GM12891 (cell line): ENCODE measurements around the gene PCK2.

Experiments used
- POLR2A ChIP-seq: IDR thresholded peaks from 2 replicates; pipeline ENCODE4 v1.6.1; 2011; ENCODE audit warnings: low read depth, low read length, control low read depth
- POLR2AphosphoS5 ChIP-seq: IDR thresholded peaks from 2 replicates; pipeline ENCODE4 v1.6.1; 2011; ENCODE audit warnings: low read depth, low read length, control low read depth
- SPI1 ChIP-seq: IDR thresholded peaks from 2 replicates; pipeline ENCODE4 v1.6.1; 2011; ENCODE audit warnings: low read depth, low read length, control low read depth
- TAF1 ChIP-seq: IDR thresholded peaks from 2 replicates; pipeline ENCODE4 v1.6.1; 2011; ENCODE audit warnings: low read depth, low read length, control low read depth

DNA sequence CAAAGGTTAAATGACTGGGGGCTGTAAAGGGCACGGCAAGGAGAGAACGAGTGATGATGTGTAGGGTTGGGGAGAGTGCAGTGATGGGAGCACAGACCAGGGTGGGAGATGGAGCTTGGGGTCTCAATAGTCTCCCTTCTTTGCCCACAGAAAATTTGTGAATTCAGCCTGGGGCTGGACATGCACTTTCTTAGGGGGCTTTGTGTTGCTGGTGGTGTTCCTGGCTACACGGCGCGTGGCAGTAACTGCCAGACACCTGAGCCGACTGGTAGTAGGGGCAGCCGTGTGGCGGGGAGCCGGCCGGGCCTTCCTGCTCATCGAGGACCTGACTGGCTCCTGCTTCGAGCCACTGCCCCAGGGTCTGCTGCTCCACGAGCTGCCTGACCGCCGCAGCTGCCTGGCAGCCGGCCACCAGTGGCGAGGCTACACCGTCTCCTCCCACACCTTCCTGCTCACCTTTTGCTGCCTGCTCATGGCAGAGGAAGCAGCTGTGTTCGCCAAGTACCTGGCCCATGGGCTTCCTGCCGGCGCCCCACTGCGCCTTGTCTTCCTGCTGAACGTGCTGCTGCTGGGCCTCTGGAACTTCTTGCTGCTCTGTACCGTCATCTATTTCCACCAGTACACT, 38.1 kb downstream of the PCK2 start:
- TF ChIP-seq POLR2A (no peak), SPI1 (no peak), TAF1 (no peak), POLR2AphosphoS5 (no peak)
